Panc1 (cell line): ENCODE data around the gene B4GALT5. TPM values are rescaled to one million over a fixed set of nuclear protein-coding genes. Genes with fewer than 3 reads are reported as not detected.

Experiments
- ATAC-seq: fragments of 200-7000 bp; cut with Tn5 transposase; 2 replicates; pipeline ENCODE4 v1.9.1; 2020; ENCODE audit warnings: mild to moderate bottlenecking, moderate library complexity
- BruUV-seq: library from RNA; stranded (reverse); fragments of 400-500 nt; replicated peaks from 2 replicates; lab custom pipeline; 2021; lab: Mats Ljungman, UMichigan
- CTCF ChIA-PET: fragments of 300-600 bp; sonication (Branson Sonifier 250); formaldehyde crosslinking; loops from one replicate; lab custom pipeline; 2022; ENCODE audit warnings: antibody characterized with exemption; lab: Charles Lee
- POLR2A ChIA-PET: fragments of 300-600 bp; sonication (Branson Sonifier 250); formaldehyde crosslinking; loops from one replicate; lab custom pipeline; 2022; ENCODE audit warnings: antibody characterized with exemption; lab: Charles Lee
- DNase-seq: peaks from one replicate; pipeline ENCODE4 v3.0.0-alpha.2; 2010; ENCODE audit warnings: low read depth, low spot score
- H3K27ac ChIP-seq: 2 replicates; pipeline ENCODE4 v1.5.1; 2011; ENCODE audit warnings: mild to moderate bottlenecking, low read length, inconsistent platforms
- H3K27me3 ChIP-seq: fragments of 200-500 bp; sonication (Bioruptor generic); 2 replicates; pipeline ENCODE4 v1.6.0; 2014; ENCODE audit warnings: low read length, inconsistent platforms; ENCODE audit not compliant: control insufficient read depth, insufficient read depth
- H3K36me3 ChIP-seq: fragments of 200-500 bp; sonication (Bioruptor generic); 2 replicates; pipeline ENCODE4 v1.5.1; 2014; ENCODE audit warnings: inconsistent platforms, mild to moderate bottlenecking, low read length, moderate library complexity; ENCODE audit not compliant: control insufficient read depth, insufficient read depth
- H3K4me1 ChIP-seq: 2 replicates; pipeline ENCODE4 v1.5.1; 2011; ENCODE audit warnings: inconsistent platforms, mild to moderate bottlenecking, low read length, moderate library complexity; ENCODE audit not compliant: control insufficient read depth, insufficient read depth
- H3K4me3 ChIP-seq, 2 experiments: 2 replicates each; pipeline ENCODE4 v1.5.1; 2011 to 2012; ENCODE audit warnings: low read depth in 2 of 2, low read length in 2 of 2, mild to moderate bottlenecking in 2 of 2, inconsistent platforms in 1 of 2, moderate library complexity in 1 of 2
- H3K9me3 ChIP-seq: fragments of 200-500 bp; sonication (Bioruptor generic); 2 replicates; pipeline ENCODE4 v1.5.1; 2014; ENCODE audit warnings: low read depth, mild to moderate bottlenecking, inconsistent platforms, low read length, moderate library complexity; ENCODE audit not compliant: control insufficient read depth, insufficient read depth
- POLR2AphosphoS5 ChIP-seq: IDR thresholded peaks from 2 replicates; pipeline ENCODE4 v1.6.1; 2012; ENCODE audit warnings: mild to moderate bottlenecking, low read depth, low read length, moderate library complexity
- SIN3A ChIP-seq: IDR thresholded peaks from 2 replicates; pipeline ENCODE4 v1.6.1; 2012; ENCODE audit warnings: low read depth, mild to moderate bottlenecking, low read length, moderate library complexity, borderline replicate concordance; ENCODE audit not compliant: insufficient read depth
- TCF7L2 ChIP-seq: IDR thresholded peaks from 2 replicates; pipeline ENCODE4 v1.6.1; 2011; ENCODE audit warnings: mild to moderate bottlenecking, low read depth, low read length, inconsistent platforms
- in situ Hi-C: cut with HindIII; loops from 2 replicates; pipeline ENCODE4 v1.10.0; 2016; ENCODE audit warnings: low sequenced_read_pairs, low pct_unique_long_range_greater_than_20kb
- intact Hi-C: fragments of 100-400 bp; cut with micrococcal nuclease; formaldehyde crosslinking; loops from one replicate; pipeline ENCODE4 v1.10.0; 2022; ENCODE audit not compliant: unreplicated experiment
- total RNA-seq: library from RNA; stranded (reverse); gene quantifications from one replicate; pipeline ENCODE4 v1.2.1, GENCODE V29; 2021; ENCODE audit not compliant: unreplicated experiment
- TF ChIP-seq, protein P1 (sequence below): fragments of 450-650 bp; IDR thresholded peaks from 2 replicates; pipeline ENCODE4 v1.5.1; 2017; ENCODE audit warnings: mild to moderate bottlenecking
- TF ChIP-seq, protein P2 (sequence below), 2 experiments: IDR thresholded peaks; 2 replicates each; pipeline ENCODE4 v1.6.1; 2011 to 2012; ENCODE audit warnings: low read depth in 2 of 2, control low read depth in 1 of 2, low read length in 1 of 2, mild to moderate bottlenecking in 1 of 2, moderate library complexity in 1 of 2; ENCODE audit not compliant: insufficient read depth in 1 of 2

Gene B4GALT5
- total RNA-seq, 1 experiment from 2014 or later, result 40.0 TPM

- no peak for ATAC-seq
- Histone ChIP-seq H3K27me3 (no peaks in the 10 kb centered on the region), H3K4me3 (no peak overlapping the region), H3K9me3 (no peaks in the 10 kb centered on the region), H3K27ac (no peak overlapping the region), H3K4me1 (peaks cover 8% of the 10 kb centered on the region; the same call in 1 of the 2 replicates), H3K36me3 (no peaks in the 10 kb centered on the region)
- ChIA-PET CTCF (no interaction called here), POLR2A (no interaction called here)
- intact Hi-C loops (no loop called here), in situ Hi-C loops (no loop called here)
- no peak for DNase-seq
- TF ChIP-seq SIN3A (no peak), POLR2AphosphoS5 (no peak), TCF7L2 (no peak)
- TF ChIP-seq, protein P1, sequence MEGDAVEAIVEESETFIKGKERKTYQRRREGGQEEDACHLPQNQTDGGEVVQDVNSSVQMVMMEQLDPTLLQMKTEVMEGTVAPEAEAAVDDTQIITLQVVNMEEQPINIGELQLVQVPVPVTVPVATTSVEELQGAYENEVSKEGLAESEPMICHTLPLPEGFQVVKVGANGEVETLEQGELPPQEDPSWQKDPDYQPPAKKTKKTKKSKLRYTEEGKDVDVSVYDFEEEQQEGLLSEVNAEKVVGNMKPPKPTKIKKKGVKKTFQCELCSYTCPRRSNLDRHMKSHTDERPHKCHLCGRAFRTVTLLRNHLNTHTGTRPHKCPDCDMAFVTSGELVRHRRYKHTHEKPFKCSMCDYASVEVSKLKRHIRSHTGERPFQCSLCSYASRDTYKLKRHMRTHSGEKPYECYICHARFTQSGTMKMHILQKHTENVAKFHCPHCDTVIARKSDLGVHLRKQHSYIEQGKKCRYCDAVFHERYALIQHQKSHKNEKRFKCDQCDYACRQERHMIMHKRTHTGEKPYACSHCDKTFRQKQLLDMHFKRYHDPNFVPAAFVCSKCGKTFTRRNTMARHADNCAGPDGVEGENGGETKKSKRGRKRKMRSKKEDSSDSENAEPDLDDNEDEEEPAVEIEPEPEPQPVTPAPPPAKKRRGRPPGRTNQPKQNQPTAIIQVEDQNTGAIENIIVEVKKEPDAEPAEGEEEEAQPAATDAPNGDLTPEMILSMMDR, result no peak
- TF ChIP-seq, protein P2, sequence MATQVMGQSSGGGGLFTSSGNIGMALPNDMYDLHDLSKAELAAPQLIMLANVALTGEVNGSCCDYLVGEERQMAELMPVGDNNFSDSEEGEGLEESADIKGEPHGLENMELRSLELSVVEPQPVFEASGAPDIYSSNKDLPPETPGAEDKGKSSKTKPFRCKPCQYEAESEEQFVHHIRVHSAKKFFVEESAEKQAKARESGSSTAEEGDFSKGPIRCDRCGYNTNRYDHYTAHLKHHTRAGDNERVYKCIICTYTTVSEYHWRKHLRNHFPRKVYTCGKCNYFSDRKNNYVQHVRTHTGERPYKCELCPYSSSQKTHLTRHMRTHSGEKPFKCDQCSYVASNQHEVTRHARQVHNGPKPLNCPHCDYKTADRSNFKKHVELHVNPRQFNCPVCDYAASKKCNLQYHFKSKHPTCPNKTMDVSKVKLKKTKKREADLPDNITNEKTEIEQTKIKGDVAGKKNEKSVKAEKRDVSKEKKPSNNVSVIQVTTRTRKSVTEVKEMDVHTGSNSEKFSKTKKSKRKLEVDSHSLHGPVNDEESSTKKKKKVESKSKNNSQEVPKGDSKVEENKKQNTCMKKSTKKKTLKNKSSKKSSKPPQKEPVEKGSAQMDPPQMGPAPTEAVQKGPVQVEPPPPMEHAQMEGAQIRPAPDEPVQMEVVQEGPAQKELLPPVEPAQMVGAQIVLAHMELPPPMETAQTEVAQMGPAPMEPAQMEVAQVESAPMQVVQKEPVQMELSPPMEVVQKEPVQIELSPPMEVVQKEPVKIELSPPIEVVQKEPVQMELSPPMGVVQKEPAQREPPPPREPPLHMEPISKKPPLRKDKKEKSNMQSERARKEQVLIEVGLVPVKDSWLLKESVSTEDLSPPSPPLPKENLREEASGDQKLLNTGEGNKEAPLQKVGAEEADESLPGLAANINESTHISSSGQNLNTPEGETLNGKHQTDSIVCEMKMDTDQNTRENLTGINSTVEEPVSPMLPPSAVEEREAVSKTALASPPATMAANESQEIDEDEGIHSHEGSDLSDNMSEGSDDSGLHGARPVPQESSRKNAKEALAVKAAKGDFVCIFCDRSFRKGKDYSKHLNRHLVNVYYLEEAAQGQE (IDR thresholded peaks at IDR 0.05; ENCODE audit: insufficient read depth in 1 of 2, low read depth in 2 of 2, low read length in 1 of 2), result no peak
- BruUV-seq, result no TSS peak
Measured at GRCh38 chr20:49752201-49752903, 38.7 kb upstream of the B4GALT5 start.

DNA sequence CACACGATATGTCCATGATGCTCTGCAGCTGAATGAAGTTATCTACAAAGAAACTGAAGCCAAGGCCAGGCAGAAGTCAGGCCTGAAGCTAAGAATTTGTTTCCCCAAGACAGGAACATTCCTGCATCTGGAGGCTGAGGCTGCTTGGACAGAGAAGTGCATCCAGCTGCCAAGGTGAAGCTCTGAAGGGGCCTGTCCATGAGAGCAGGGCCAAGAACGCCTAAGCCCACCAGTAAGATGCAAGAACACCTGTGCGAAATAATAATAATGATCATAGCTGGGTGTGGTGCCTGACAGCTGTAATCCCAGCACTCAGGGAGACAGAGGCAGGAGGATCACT lies 37.7 kb upstream of the B4GALT5 start:
- POLR2A ChIA-PET, result no interaction called here
- H3K4me1 ChIP-seq, result peaks cover 8% of the 10 kb centered on the region; the same call in 1 of the 2 replicates

More for the DNA sequence above, 37.7 kb upstream of the B4GALT5 start:
- H3K4me3 ChIP-seq, result no peak overlapping the region
- no TSS peak for BruUV-seq
- no peak for ATAC-seq
- no peak for DNase-seq
- no peaks in the 10 kb centered on the region for H3K27me3 ChIP-seq
- intact Hi-C loops (no loop called here), in situ Hi-C loops (no loop called here)
- TF ChIP-seq, protein P1, result no peak
- TF ChIP-seq, protein P2 (IDR thresholded peaks at IDR 0.05; ENCODE audit: insufficient read depth in 1 of 2, low read depth in 2 of 2, low read length in 1 of 2), result no peak
- TF ChIP-seq POLR2AphosphoS5 (no peak), TCF7L2 (no peak), SIN3A (no peak)
- H3K9me3 ChIP-seq, result no peaks in the 10 kb centered on the region
- H3K27ac ChIP-seq, result no peak overlapping the region
- CTCF ChIA-PET, result no interaction called here
- H3K36me3 ChIP-seq, result no peaks in the 10 kb centered on the region
